RPMI8226 (cell line): ENCODE data around the gene EYA3.

Experiments
- DNase-seq: peaks from one replicate; pipeline ENCODE4 v3.0.0-alpha.2; 2015

The EYA3 gene

GRCh38 chr1:28088168-28088961, at the start of gene EYA3:
TSS of gene EYA3 (minus strand) at chr1:28088610. CDS start at chr1:28058026, 30,584 bp downstream.
- peak; percentile 100 for DNase-seq

GRCh38 chr1:28136922-28137613, 48.7 kb upstream of the EYA3 start:
- no peak for DNase-seq

- no peak for DNase-seq
Measured at GRCh38 chr1:28136169-28136921, 47.9 kb upstream of the EYA3 start.

- no peak for DNase-seq
Measured at GRCh38 chr1:28135371-28136168, 47.2 kb upstream of the EYA3 start.

GRCh38 chr1:28134651-28135207, 46.3 kb upstream of the EYA3 start:
- DNase-seq: no peak

- no peak for DNase-seq
Measured at GRCh38 chr1:28132171-28133167, 44.1 kb upstream of the EYA3 start.

- DNase-seq: no peak
Measured at GRCh38 chr1:28130901-28131300, 42.5 kb upstream of the EYA3 start.

GRCh38 chr1:28129150-28129549, 40.7 kb upstream of the EYA3 start:
- no peak for DNase-seq

- peak; percentile 20 for DNase-seq
Measured at GRCh38 chr1:28127617-28128257, 39.3 kb upstream of the EYA3 start.

- no peak for DNase-seq
Measured at GRCh38 chr1:28126783-28127490, 38.5 kb upstream of the EYA3 start.

- no peak for DNase-seq
Measured at GRCh38 chr1:28126212-28126611, 37.8 kb upstream of the EYA3 start.

- DNase-seq: no peak
Measured at GRCh38 chr1:28123461-28123961, 35.1 kb upstream of the EYA3 start.

GRCh38 chr1:28122183-28122582, 33.8 kb upstream of the EYA3 start:
- no peak for DNase-seq

GRCh38 chr1:28119556-28119955, 31.1 kb upstream of the EYA3 start:
- DNase-seq: no peak

GRCh38 chr1:28118640-28119307, 30.4 kb upstream of the EYA3 start:
- no peak for DNase-seq

- no peak for DNase-seq
Measured at GRCh38 chr1:28115267-28115666, 26.9 kb upstream of the EYA3 start.

- DNase-seq: no peak
Measured at GRCh38 chr1:28114844-28115243, 26.4 kb upstream of the EYA3 start.

GRCh38 chr1:28113242-28113572, 24.8 kb upstream of the EYA3 start:
- DNase-seq: no peak
